Neural progenitor cell (in vitro differentiated cells): ENCODE measurements around the gene SLC6A4.

Experiments used
- EZH2phosphoT487 ChIP-seq: fragments of 200-600 bp; sonication (generic); IDR thresholded peaks from 2 replicates; pipeline ENCODE4 v1.6.1; 2017; ENCODE audit warnings: antibody characterized with exemption
- TF ChIP-seq, protein P1 (sequence below): fragments of 200-600 bp; sonication (generic); IDR thresholded peaks from 2 replicates; pipeline ENCODE4 v1.5.1; 2017; ENCODE audit warnings: antibody characterized with exemption, mild to moderate bottlenecking

- TF ChIP-seq EZH2phosphoT487, result no peak
- TF ChIP-seq, protein P1, sequence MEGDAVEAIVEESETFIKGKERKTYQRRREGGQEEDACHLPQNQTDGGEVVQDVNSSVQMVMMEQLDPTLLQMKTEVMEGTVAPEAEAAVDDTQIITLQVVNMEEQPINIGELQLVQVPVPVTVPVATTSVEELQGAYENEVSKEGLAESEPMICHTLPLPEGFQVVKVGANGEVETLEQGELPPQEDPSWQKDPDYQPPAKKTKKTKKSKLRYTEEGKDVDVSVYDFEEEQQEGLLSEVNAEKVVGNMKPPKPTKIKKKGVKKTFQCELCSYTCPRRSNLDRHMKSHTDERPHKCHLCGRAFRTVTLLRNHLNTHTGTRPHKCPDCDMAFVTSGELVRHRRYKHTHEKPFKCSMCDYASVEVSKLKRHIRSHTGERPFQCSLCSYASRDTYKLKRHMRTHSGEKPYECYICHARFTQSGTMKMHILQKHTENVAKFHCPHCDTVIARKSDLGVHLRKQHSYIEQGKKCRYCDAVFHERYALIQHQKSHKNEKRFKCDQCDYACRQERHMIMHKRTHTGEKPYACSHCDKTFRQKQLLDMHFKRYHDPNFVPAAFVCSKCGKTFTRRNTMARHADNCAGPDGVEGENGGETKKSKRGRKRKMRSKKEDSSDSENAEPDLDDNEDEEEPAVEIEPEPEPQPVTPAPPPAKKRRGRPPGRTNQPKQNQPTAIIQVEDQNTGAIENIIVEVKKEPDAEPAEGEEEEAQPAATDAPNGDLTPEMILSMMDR, result no peak
These were observed 24.6 kb downstream of the SLC6A4 start for GRCh38 chr17:30210901-30211300.
